Activated CD4-positive, alpha-beta T cell treated with anti-CD3 and anti-CD28 coated beads, Interleukin-2, Interleukin-6, amounts not matched to agents 100 ng/mL and 50 ng/mL, durations not matched to agents 16 hours and 8 hours (primary cell): ENCODE data around the gene RB1.

Source experiments
- DNase-seq: peaks from one replicate; pipeline ENCODE4 v3.0.0-alpha.2; 2020

The RB1 gene

GRCh38 chr13:48475230-48475629 lies 171.7 kb downstream of the RB1 start:
- no peak for DNase-seq

GRCh38 chr13:48476215-48476614 lies 172.7 kb downstream of the RB1 start:
- no peak for DNase-seq

GRCh38 chr13:48476686-48477085 lies 173.1 kb downstream of the RB1 start:
- no peak for DNase-seq

GRCh38 chr13:48477191-48477855 lies 173.8 kb downstream of the RB1 start:
- DNase-seq, result no peak

GRCh38 chr13:48478391-48478790 lies 174.8 kb downstream of the RB1 start:
- DNase-seq, result no peak

- DNase-seq, result no peak
These were observed 180.0 kb downstream of the RB1 start for GRCh38 chr13:48483575-48483974.

GRCh38 chr13:48485432-48485831 lies 181.9 kb downstream of the RB1 start:
- DNase-seq, result no peak

- no peak for DNase-seq
These were observed 182.8 kb downstream of the RB1 start for GRCh38 chr13:48486362-48486761.

GRCh38 chr13:48486836-48487235 lies 183.3 kb downstream of the RB1 start:
- DNase-seq, result no peak

GRCh38 chr13:48487968-48488367 lies 184.4 kb downstream of the RB1 start:
- DNase-seq, result no peak

GRCh38 chr13:48488995-48489394 lies 185.4 kb downstream of the RB1 start:
- DNase-seq, result no peak

GRCh38 chr13:48489666-48490065 lies 186.1 kb downstream of the RB1 start:
- DNase-seq, result no peak

- no peak for DNase-seq
These were observed 186.7 kb downstream of the RB1 start for GRCh38 chr13:48490241-48490640.

- DNase-seq, result peak; percentile 50
These were observed 188.0 kb downstream of the RB1 start for GRCh38 chr13:48491423-48492095.

GRCh38 chr13:48492096-48492440 lies 188.5 kb downstream of the RB1 start:
- DNase-seq, result no peak

- DNase-seq, result peak; percentile 93
These were observed 189.0 kb downstream of the RB1 start for GRCh38 chr13:48492470-48493065.

- DNase-seq, result peak; percentile 55
These were observed 189.7 kb downstream of the RB1 start for GRCh38 chr13:48493066-48493765.

- no peak for DNase-seq
These were observed 190.3 kb downstream of the RB1 start for GRCh38 chr13:48493851-48494250.

- DNase-seq, result no peak
These were observed 191.3 kb downstream of the RB1 start for GRCh38 chr13:48494874-48495273.

- peak; percentile 63 for DNase-seq
These were observed 193.0 kb downstream of the RB1 start for GRCh38 chr13:48496271-48497161.

- no peak for DNase-seq
These were observed 194.1 kb downstream of the RB1 start for GRCh38 chr13:48497669-48498068.

- peak; percentile 62 for DNase-seq
These were observed 197.2 kb downstream of the RB1 start for GRCh38 chr13:48500652-48501197.
